LoVo (cell line): ENCODE measurements around the gene ADAMTS6.

ENCODE experiments used
- DNase-seq: peaks from one replicate; pipeline ENCODE4 v3.0.0-alpha.2; 2016; ENCODE audit warnings: low spot score

Gene ADAMTS6

GRCh38 chr5:65103756-65104440 is 377.8 kb downstream of the ADAMTS6 start:
- DNase-seq: no peak

GRCh38 chr5:65102976-65103711 is 378.6 kb downstream of the ADAMTS6 start:
- DNase-seq: peak; percentile 59

DNA sequence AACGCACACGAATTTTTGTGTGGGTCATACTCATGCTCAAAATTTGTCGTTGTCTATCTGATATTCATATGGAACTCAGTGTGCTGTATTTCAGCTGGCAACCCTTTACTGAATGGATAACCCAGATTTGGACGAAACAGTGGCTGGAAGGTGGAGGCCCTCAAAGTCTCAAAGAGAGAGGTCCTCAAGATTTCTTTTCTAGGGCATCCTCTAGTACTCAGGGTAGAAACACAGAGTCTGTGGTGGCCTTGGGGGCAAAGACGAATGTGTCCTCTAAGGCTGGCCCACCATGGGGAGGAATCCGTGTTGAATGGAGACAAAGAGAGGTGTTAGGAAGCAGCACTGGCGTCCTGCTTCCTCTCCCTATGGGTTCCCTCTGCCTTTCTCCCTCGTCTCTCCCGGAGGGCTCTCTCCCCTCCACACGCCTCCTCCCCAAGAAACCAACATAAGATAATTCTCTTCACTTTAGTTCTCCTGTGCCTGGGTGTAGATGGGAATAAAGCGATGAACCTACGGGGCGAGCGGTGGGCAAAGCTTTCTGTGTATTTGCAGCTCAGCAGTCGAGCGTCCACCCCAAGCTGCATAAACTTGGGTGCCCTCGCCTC is 379.2 kb downstream of the ADAMTS6 start:
- DNase-seq: no peak

GRCh38 chr5:65101632-65102100 is 380.1 kb downstream of the ADAMTS6 start:
- DNase-seq: no peak

- DNase-seq: peak; percentile 62
Observed at GRCh38 chr5:65100911-65101631, 380.6 kb downstream of the ADAMTS6 start.
